ENCODE measurements around the gene PPP1CA.

Gene PPP1CA

DNA sequence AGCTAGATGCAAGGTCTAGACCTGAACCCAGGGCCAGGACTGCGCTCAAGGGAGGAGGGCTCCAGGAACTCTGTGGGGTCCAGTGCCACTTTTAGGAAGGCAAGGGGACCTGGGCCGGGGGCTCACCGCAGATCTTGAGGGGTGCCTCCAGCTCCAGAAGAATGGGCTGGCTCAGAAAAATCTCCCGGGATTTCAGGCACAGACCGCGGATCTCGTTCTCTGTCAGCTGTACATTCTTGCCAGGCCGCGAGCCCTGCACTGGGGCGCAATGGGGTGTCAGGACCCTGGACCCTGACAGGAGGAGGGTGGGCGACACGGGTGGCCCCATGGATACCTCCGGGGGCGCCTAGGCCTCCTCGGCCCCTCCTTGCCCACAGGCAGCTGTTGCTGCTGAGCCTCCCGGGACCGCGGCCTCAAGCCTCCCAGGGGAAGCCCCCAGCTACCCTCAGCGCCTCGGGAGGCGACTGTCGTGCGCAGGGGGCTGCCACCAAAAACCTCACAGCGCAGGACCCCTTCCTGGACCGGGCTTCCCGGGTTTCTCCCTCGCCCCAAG, 640 bp downstream of the PPP1CA start:
- TF ChIP-seq, protein P1, sequence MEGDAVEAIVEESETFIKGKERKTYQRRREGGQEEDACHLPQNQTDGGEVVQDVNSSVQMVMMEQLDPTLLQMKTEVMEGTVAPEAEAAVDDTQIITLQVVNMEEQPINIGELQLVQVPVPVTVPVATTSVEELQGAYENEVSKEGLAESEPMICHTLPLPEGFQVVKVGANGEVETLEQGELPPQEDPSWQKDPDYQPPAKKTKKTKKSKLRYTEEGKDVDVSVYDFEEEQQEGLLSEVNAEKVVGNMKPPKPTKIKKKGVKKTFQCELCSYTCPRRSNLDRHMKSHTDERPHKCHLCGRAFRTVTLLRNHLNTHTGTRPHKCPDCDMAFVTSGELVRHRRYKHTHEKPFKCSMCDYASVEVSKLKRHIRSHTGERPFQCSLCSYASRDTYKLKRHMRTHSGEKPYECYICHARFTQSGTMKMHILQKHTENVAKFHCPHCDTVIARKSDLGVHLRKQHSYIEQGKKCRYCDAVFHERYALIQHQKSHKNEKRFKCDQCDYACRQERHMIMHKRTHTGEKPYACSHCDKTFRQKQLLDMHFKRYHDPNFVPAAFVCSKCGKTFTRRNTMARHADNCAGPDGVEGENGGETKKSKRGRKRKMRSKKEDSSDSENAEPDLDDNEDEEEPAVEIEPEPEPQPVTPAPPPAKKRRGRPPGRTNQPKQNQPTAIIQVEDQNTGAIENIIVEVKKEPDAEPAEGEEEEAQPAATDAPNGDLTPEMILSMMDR (IDR thresholded peaks at IDR 0.05; ENCODE audit: low read depth, low read length): no peak
- H3K36me3 ChIP-seq: peaks cover 53% of the 10 kb centered on the region

DNA sequence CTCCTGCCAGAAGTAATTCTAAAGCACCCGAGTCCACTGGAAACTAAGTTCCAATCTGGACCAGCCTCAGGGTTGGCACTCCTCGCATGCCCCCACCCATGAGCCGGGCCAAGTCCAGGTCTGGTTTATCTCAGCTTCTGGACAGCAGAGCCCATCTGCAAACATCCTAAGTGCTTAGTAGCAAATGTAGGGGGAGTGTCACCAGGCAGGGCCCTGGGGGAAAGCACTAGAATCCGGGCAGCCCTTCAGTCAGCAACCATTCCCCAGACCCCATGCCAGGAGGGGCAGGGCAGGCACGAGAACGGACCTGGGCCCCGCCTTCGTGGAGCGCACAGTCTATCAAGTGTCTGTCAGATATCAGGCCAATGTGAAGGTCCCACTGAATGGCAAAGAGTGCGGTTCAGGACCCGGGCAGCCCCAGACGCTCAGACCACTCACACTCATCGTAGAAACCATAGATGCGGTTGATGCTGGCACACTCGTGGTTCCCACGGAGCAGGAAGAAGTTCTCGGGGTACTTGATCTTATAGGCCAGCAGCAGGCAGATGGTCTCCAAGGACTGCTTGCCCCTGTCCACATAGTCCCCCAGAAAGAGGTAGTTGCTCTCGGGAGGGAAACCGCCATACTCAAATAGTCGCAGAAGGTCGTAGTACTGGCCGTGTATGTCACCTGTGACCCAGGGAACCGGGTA, 1.3 kb downstream of the PPP1CA start:
- peak overlapping the region; percentile 89 for H3K27ac ChIP-seq
- TF ChIP-seq, protein P1 (IDR thresholded peaks at IDR 0.05; ENCODE audit: low read depth, low read length): no peak
- peak overlapping the region; percentile 89 for H3K4me3 ChIP-seq (ENCODE audit: low read depth, low read length)
- no peaks in the 10 kb centered on the region for H3K27me3 ChIP-seq (ENCODE audit: insufficient read depth, low read depth, severe bottlenecking)
- DNase-seq: no peak
- H3K36me3 ChIP-seq: peaks cover 59% of the 10 kb centered on the region
- H3K9me3 ChIP-seq (ENCODE audit: severe bottlenecking): no peaks in the 10 kb centered on the region

More for the DNA sequence above, 640 bp downstream of the PPP1CA start:
- Histone ChIP-seq H3K9me3 (ENCODE audit: severe bottlenecking) (no peaks in the 10 kb centered on the region), H3K27ac (peak overlapping the region; percentile 89), H3K4me3 (ENCODE audit: low read depth, low read length) (peak overlapping the region; percentile 89), H3K27me3 (ENCODE audit: insufficient read depth, low read depth, severe bottlenecking) (no peaks in the 10 kb centered on the region)
- DNase-seq: no peak

DNA sequence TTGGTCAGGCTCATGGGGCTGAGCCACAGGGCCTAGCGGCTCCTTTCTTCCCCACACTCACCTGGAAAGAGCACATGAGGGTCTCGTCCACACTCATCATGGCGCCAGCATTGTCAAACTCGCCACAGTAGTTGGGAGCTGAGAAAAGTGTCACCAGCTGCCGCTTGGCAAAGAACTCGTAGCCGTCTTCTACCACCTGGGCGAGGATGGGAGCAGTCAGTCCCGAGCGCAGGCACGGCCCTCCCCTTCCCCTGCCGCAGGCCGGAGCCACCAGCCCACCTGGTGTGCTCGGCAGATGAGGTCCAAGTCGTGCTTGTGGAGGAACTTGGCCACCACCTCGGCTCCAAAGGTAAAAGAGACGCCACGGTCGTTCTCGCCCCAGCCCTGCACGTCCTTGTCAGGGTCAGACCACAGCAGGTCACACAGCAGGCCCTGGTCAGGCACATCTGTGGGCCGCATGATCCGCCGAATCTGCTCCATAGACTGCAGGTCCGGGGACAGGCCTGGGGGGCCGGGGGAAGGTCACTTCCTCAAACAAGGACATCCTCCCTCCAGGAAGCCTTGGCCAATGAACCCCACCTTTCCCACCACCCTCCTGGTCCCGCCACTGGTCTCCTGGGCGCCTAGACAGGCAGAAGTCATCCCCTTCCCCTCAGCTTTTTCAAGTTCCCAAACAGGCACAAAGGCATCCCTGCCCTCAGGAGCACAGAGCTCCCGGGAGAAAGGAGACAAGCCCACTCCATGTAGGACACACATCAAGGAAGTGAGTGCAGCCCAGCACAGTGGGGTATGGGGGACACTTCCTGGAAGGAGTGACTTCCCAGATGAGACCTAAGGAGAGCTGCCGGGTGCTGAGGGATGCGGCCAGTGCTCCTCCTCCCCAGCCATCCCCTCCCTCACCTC, 2.7 kb downstream of the PPP1CA start:
- Histone ChIP-seq H3K27me3 (ENCODE audit: insufficient read depth, low read depth, severe bottlenecking) (no peaks in the 10 kb centered on the region), H3K9me3 (ENCODE audit: severe bottlenecking) (no peaks in the 10 kb centered on the region), H3K36me3 (peaks cover 72% of the 10 kb centered on the region), H3K4me3 (ENCODE audit: low read depth, low read length) (no peak overlapping the region), H3K27ac (peak overlapping the region; percentile 89)
- no peak for DNase-seq
- TF ChIP-seq, protein P1 (IDR thresholded peaks at IDR 0.05; ENCODE audit: low read depth, low read length): no peak

DNA sequence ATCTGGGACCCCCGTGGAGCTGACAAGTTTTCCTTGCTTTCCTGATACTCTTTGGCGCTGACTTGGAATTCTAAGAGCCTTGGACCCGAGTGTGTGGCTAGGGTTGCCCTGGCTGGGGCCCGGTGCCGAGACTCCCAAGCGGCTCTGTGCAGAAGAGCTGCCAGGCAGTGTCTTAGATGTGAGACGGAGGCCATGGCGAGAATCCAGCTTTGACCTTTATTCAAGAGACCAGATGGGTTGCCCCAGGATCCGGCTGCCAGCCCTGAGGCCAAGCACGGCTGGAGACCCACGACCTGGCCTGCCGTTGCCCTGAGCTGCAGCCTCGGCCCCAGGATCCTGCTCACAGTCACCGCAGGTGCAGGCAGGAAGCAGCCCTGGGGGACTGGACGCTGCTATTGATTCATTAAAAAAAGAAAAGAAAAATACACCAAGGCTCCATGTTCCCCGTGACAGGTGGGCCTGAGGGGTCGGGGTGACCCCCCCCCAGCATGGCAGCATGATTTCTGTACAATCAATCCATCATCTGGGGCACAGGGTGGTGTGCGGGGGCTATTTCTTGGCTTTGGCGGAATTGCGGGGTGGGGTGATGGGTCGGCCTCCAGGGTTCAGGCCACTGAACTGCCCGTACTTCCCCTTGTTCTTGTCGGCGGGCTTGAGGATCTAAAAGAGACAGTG, 3.5 kb downstream of the PPP1CA start:
- no peak for DNase-seq
- H3K4me3 ChIP-seq (ENCODE audit: low read depth, low read length): no peak overlapping the region
- H3K9me3 ChIP-seq (ENCODE audit: severe bottlenecking): no peaks in the 10 kb centered on the region
- TF ChIP-seq, protein P1 (IDR thresholded peaks at IDR 0.05; ENCODE audit: low read depth, low read length): no peak
- H3K27me3 ChIP-seq (ENCODE audit: insufficient read depth, low read depth, severe bottlenecking): no peaks in the 10 kb centered on the region
- H3K27ac ChIP-seq: no peak overlapping the region
- H3K36me3 ChIP-seq: peaks cover 80% of the 10 kb centered on the region

DNA sequence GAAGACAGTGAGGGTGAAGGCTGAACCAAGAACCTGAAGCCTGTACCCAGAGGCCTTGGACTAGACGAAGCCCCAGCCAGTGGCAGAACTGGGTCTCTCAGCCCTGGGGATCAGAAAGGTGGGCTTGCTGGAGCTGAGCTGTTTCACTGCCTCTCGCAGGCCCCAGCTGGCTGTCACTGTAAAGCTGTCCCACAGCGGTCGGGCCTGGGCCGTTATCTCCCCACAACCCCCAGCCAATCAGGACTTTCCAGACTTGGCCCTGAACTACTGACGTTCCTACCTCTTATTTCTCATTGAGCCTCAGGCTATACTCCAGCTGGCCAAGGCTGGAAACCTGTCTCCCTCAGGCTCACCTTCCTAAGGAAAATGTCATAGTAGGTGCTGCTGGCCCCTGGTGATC, 4.1 kb downstream of the PPP1CA start:
- TF ChIP-seq, protein P1 (IDR thresholded peaks at IDR 0.05; ENCODE audit: low read depth, low read length): no peak
- no peaks in the 10 kb centered on the region for H3K27me3 ChIP-seq (ENCODE audit: insufficient read depth, low read depth, severe bottlenecking)
- no peak for DNase-seq
- H3K4me3 ChIP-seq (ENCODE audit: low read depth, low read length): no peak overlapping the region
- peak overlapping the region; percentile 8; the same call in 1 of the 2 replicates for H3K27ac ChIP-seq
- H3K36me3 ChIP-seq: peaks cover 85% of the 10 kb centered on the region
- H3K9me3 ChIP-seq (ENCODE audit: severe bottlenecking): no peaks in the 10 kb centered on the region

Measured in WERI-Rb-1 (cell line).